Activated CD8-positive, alpha-beta T cell treated with anti-CD3 and anti-CD28 coated beads for 36 hours (primary cell): ENCODE results near the gene DDX3X. TPM values are rescaled to one million over a fixed set of nuclear protein-coding genes. Genes with fewer than 3 reads are reported as not detected.

Experiments
- ATAC-seq: fragments of 200-7000 bp; cut with Tn5 transposase; one replicate; pipeline ENCODE4 v1.10.0; 2021; ENCODE audit warnings: mild to moderate bottlenecking, moderate library complexity
- CTCF ChIA-PET: fragments of 350-600 bp; sonication (Branson Sonifier 250); formaldehyde crosslinking; loops from one replicate; lab custom pipeline; 2021; ENCODE audit warnings: antibody characterized with exemption; lab: Charles Lee
- POLR2A ChIA-PET: fragments of 350-600 bp; sonication (Branson Sonifier 250); formaldehyde crosslinking; loops from one replicate; lab custom pipeline; 2021; ENCODE audit warnings: antibody characterized with exemption; lab: Charles Lee
- DNase-seq: peaks from one replicate; pipeline ENCODE4 v3.0.0-alpha.2; 2020
- H3K27ac Mint-ChIP-seq: one replicate; pipeline ENCODE4 v1.8.0; 2021; ENCODE audit warnings: mild to moderate bottlenecking, mixed read lengths
- H3K27me3 Mint-ChIP-seq: one replicate; pipeline ENCODE4 v1.8.0; 2021; ENCODE audit warnings: mixed read lengths
- H3K36me3 Mint-ChIP-seq: one replicate; pipeline ENCODE4 v1.8.0; 2021; ENCODE audit warnings: low read depth, mixed read lengths
- H3K4me1 Mint-ChIP-seq: one replicate; pipeline ENCODE4 v1.8.0; 2021; ENCODE audit warnings: low read depth, mixed read lengths
- H3K4me3 Mint-ChIP-seq: one replicate; pipeline ENCODE4 v1.8.0; 2021; ENCODE audit warnings: mild to moderate bottlenecking, moderate library complexity, mixed read lengths
- H3K9me3 Mint-ChIP-seq: one replicate; pipeline ENCODE4 v1.8.0; 2021; ENCODE audit warnings: mixed read lengths
- intact Hi-C: fragments of 100-400 bp; cut with micrococcal nuclease; formaldehyde crosslinking; loops from one replicate; pipeline ENCODE4 v1.10.0; 2022
- total RNA-seq, 2 experiments: library from RNA; stranded (reverse); gene quantifications; one replicate each; pipeline ENCODE4 v1.2.3, GENCODE V29; 2021
- TF ChIP-seq, protein P1 (sequence below): fragments of 200-600 bp; IDR thresholded peaks from one replicate; pipeline ENCODE4 v1.8.0; 2022; ENCODE audit warnings: antibody characterized with exemption, mild to moderate bottlenecking

DDX3X gene
- total RNA-seq, 2 experiments from 2014 or later, result 172 to 181 TPM

DNA sequence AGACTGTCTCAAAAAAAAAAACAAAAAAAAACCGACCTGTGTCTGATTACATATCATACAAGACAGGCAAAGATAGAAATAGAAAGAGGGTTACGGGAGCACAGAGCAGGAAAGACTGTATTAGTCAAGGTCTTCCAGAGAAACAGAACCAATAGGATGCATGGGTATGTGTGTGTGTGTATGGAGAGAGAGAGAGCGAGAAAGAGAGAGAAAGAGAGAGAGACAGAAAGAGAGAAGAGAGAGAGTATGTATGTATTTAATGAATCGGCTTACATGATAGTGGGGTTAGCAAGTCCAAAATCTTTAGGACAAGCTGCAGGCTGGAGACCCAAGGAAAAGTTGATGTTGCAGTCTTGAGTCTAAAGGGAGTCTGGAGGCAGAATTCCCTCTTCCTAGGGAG is 7.5 kb upstream of the DDX3X start:
- no peak overlapping the region for H3K27ac Mint-ChIP-seq
- H3K9me3 Mint-ChIP-seq, result no peaks in the 10 kb centered on the region
- DNase-seq, result no peak
- H3K36me3 Mint-ChIP-seq, result no peaks in the 10 kb centered on the region
- CTCF ChIA-PET, result no interaction called here
- no peak for ATAC-seq
- no peaks in the 10 kb centered on the region for H3K27me3 Mint-ChIP-seq
- H3K4me3 Mint-ChIP-seq, result no peak overlapping the region
- POLR2A ChIA-PET, result no interaction called here
- TF ChIP-seq, protein P1, sequence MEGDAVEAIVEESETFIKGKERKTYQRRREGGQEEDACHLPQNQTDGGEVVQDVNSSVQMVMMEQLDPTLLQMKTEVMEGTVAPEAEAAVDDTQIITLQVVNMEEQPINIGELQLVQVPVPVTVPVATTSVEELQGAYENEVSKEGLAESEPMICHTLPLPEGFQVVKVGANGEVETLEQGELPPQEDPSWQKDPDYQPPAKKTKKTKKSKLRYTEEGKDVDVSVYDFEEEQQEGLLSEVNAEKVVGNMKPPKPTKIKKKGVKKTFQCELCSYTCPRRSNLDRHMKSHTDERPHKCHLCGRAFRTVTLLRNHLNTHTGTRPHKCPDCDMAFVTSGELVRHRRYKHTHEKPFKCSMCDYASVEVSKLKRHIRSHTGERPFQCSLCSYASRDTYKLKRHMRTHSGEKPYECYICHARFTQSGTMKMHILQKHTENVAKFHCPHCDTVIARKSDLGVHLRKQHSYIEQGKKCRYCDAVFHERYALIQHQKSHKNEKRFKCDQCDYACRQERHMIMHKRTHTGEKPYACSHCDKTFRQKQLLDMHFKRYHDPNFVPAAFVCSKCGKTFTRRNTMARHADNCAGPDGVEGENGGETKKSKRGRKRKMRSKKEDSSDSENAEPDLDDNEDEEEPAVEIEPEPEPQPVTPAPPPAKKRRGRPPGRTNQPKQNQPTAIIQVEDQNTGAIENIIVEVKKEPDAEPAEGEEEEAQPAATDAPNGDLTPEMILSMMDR, result no peak
- H3K4me1 Mint-ChIP-seq, result peaks cover 18% of the 10 kb centered on the region
- intact Hi-C loops, result no loop called here

DNA sequence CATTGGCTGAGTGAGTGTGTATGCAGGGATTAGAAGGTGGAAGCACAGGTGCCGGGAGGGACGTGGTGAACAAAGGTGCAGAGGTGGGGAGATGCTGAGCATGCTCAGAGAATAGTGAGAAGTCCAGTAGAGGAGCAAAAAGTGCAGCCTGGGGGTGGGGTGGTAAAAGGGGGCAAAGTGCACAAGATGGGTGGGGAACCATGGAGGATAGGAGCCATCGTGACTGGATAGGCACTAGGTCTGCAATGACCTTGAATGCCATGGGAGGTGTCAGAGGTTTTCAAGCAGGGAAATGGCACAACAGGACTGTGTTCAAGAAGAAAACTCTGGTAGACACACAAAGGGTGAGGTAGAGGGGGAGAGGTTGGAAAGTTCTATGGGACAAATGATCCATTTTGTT is 6.6 kb upstream of the DDX3X start:
- intact Hi-C loops, result no loop called here
- Mint-ChIP-seq H3K9me3 (no peaks in the 10 kb centered on the region), H3K27ac (no peak overlapping the region), H3K4me1 (peaks cover 19% of the 10 kb centered on the region), H3K36me3 (no peaks in the 10 kb centered on the region), H3K27me3 (no peaks in the 10 kb centered on the region), H3K4me3 (no peak overlapping the region)
- CTCF ChIA-PET, result no interaction called here
- POLR2A ChIA-PET, result no interaction called here
- ATAC-seq (no peak), DNase-seq (no peak)
- TF ChIP-seq, protein P1, result no peak

DNA sequence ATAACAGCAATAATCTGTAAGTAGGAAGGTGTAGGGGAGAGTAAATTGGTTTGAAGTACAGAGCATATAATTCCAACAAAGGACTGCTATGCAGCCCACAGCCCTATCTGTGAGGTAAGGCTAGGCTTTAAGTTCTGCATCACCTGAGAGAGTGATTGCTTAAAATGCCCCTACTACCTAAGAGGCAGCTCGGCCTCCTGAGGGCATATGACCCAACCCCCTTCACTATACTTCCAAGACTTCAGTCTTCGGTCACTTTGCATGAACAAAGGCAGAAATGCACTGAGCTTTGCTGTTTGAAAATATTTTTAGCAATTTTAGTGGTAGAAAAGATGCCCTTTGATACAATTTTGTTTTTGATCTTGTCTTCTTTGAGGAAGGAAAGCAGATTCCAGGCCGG is 4.9 kb upstream of the DDX3X start:
- TF ChIP-seq, protein P1, result no peak
- DNase-seq, result no peak
- ChIA-PET POLR2A (no interaction called here), CTCF (no interaction called here)
- Mint-ChIP-seq H3K4me3 (no peak overlapping the region), H3K27ac (no peak overlapping the region), H3K4me1 (peaks cover 19% of the 10 kb centered on the region), H3K9me3 (no peaks in the 10 kb centered on the region), H3K36me3 (peaks cover under 1% of the 10 kb centered on the region), H3K27me3 (no peaks in the 10 kb centered on the region)
- intact Hi-C loops, result no loop called here
- ATAC-seq, result no peak

DNA sequence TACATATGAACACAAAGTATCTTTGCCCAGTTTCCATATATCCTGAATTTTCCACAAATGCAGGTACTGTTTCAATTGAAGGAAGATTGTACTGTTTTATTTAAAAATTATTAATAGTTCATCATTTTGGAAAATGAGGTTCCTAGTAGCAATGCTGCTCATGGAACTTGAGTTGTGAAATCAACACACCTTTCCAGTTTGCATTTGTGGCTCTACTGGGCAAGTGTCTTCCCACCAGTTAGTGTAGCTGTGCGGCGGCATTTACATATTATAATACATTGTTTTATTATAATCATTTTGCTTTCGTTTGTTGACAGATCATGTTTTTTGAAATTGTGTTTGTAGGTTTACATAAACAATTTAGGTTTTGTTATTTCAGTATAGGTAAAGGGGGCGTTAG is 2.0 kb upstream of the DDX3X start:
- peak overlapping the region; percentile 100 for H3K27ac Mint-ChIP-seq
- DNase-seq, result no peak
- peaks cover 25% of the 10 kb centered on the region for H3K36me3 Mint-ChIP-seq
- ATAC-seq, result no peak
- POLR2A ChIA-PET, result interaction anchor here (1.0 to 1.5 kb wide), 2 partner anchors 15 to 57 kb away, joined by 3 read pairs; no protein-coding TSS in a partner anchor
- no peaks in the 10 kb centered on the region for H3K27me3 Mint-ChIP-seq
- CTCF ChIA-PET, result interaction anchor here (1.0 kb wide), 1 partner anchor 79 kb away, joined by 3 read pairs; no protein-coding TSS in a partner anchor
- H3K4me3 Mint-ChIP-seq, result peak overlapping the region; percentile 92
- intact Hi-C loops, result loop anchor here (10.0 kb wide), 2 partner anchors 57 to 113 kb away; partner anchors contain the start of gene NYX
- TF ChIP-seq, protein P1, result no peak
- peaks cover 14% of the 10 kb centered on the region for H3K4me1 Mint-ChIP-seq
- H3K9me3 Mint-ChIP-seq, result no peaks in the 10 kb centered on the region

DNA sequence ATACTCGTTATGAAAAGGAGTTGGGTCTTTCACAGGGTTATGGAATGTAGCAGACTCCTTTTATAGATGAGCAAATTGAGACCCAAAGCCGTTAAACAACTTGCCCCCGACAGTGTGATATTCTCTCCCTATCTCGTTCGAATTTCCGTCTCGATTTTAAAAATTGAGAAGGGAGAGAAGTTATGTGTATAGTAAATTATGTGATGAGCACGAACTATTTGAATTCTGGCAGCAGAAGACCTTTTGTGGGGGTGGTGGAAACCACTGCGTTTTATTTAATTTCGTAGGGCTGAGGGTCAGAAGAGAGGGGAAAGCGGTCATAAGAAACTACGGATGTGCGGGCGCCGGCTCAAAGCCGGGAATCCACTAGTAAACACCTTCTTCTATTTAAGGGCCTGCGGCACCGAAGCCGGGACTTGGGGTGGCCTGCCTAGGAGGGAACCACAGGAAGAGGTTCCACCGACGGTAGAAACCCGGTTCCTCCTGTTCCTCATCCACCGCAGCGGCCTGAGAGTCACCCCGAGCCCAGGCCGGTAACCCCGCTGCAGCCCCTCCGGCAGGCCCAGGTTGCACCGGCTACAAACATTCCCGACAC is 1.5 kb upstream of the DDX3X start:
- ATAC-seq (peak; percentile 3), DNase-seq (peak; percentile 50)
- Mint-ChIP-seq H3K27me3 (no peaks in the 10 kb centered on the region), H3K4me1 (peaks cover 14% of the 10 kb centered on the region), H3K4me3 (peak overlapping the region; percentile 92), H3K27ac (peak overlapping the region; percentile 100), H3K9me3 (no peaks in the 10 kb centered on the region), H3K36me3 (peaks cover 30% of the 10 kb centered on the region)
- intact Hi-C loops, result loop anchor here (10.0 kb wide), 2 partner anchors 58 to 112 kb away; partner anchors contain the start of gene NYX
- TF ChIP-seq, protein P1, result no peak
- ChIA-PET POLR2A (no interaction called here), CTCF (no interaction called here)
